ENCODE data around the gene TRPC1.

GRCh38 chr3:142839831-142840230 is 116.0 kb downstream of the TRPC1 start:
- no peak for TF ChIP-seq CTCF (conservative IDR thresholded peaks at IDR 0.05)
- no peak for TF ChIP-seq ZFX (IDR thresholded peaks at IDR 0.05)
